ENCODE results near the gene WIPF1.

GRCh38 chr2:174635776-174636404 is 38.3 kb upstream of the WIPF1 start:
- no peak for TF ChIP-seq EZH2 (IDR thresholded peaks at IDR 0.05)
- no peak for TF ChIP-seq POLR2AphosphoS5 (IDR thresholded peaks at IDR 0.05; ENCODE audit: borderline replicate concordance, low read depth, low read length)

Data from SK-N-MC (cell line).